Articular chondrocyte of knee joint (primary cell): Measurements from ENCODE around the gene LRPPRC. TPM values are rescaled to one million over a fixed set of nuclear protein-coding genes. Genes with fewer than 3 reads are reported as not detected.

Experiments used
- small RNA-seq: library from RNA; depleted of rRNA; stranded (forward); fragments of <200 nt; gene quantifications from one replicate; pipeline ENCODE3, GENCODE V24; 2012
- total RNA-seq: library from RNA; depleted of rRNA; stranded (reverse); fragments of >200 nt; gene quantifications from 2 replicates; pipeline ENCODE4 v1.2.3, GENCODE V29; 2012

LRPPRC gene
- 65.9 and 67.2 TPM in 2 replicates for total RNA-seq

DNA sequence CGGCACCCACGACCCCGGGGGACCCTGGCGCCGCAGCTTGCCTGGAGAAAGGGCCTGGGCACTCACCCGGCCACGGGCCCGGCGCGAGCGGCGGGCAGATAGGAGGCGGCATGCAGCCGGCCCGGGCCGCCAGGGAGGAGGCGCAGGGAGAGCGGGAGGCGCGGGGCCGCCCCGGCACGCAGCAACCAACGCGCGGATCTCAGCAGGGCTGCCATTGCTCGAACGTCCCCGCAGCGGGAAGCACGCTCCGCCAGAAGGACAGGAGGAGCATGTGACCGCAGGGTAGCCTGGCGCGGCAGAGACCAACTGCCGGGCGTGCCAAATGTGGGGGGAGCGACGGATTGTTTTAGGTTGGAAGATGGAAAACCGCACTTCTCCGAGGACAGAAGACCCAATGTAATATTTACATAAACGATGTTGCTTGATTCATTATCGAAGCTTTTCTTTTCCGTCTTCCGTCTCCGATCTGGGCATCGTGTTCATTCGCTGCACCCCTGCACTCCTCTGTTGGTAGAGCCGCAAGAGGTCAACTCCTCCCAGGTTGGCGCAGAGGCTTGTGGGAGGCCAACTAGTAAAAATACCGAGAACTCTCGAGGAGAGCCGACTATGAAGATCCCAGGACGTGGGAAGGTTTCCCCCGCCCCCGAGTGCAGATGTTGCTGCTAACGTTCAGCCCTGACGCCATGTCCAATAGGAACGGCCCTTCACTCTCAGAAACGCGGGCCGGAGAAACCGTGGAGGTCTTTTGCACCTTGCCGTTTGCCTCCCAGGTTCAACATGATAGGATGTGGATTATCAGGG is at the start of gene LRPPRC:
Gene LRPPRC (minus strand): TSS at position 257 of the 801 bp plus-strand sequence. CDS start 42 bp downstream, at position 215.

DNA sequence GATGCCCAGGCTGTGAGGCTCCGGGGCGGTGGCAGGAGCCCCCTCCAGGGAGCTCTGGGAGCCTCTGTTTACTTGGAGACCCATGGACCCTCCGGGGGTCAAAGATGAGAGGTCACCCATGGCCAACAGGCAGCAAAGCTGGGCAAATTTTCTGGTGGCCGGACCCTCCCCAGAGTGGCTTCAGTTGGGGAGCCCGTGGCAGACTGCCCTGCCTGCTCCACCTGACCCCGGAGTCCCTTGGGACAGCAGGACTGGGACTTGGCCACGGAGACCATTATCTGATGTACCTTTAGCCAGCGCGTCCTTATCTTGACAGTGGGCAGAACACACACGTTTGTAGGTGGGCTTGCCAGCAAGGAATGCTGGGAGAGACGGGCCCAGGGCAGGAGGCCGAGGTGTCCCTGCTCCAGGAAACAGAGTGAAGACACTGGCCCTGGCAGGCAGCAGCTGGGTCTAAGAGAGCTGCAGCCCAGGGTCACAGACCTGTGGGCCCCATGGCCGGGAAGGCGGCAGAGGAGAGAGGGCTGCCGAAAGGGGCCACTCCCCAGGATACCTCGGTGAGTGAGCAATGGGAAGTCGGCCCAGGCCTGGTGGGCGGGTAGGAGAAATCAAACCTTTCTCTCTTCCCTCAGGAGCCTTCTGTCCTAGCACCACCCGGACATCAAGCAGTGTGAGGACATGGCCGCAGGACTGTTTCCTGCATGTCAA is 157.1 kb downstream of the LRPPRC start, which contains the start of the genes ABCG5 and ABCG8:
Gene ABCG5 (minus strand): TSS at position 280 of the 708 bp plus-strand sequence. CDS start 160 bp downstream, at position 120.
Gene ABCG8 (plus strand): TSS at position 412 of the 708 bp plus-strand sequence. CDS start 83 bp downstream, at position 495.

Small RNAs within 50 kb of the gene (small RNA-seq; reads per million reads assigned to genes)
- not detected for gene RN7SL455P
- gene RNU6-1048P: not detected

Other genes starting within 250 kb of the LRPPRC start
- gene DYNC2LI1, start 221.9 kb downstream of the LRPPRC start, total RNA-seq: 32.7 and 40.0 TPM in 2 replicates
- gene ABCG5, start 157.2 kb downstream of the LRPPRC start, total RNA-seq: not detected in 2 replicates
- gene ABCG8, start 157.0 kb downstream of the LRPPRC start, total RNA-seq: not detected in 2 replicates
- gene PPM1B, start 172.9 kb upstream of the LRPPRC start, total RNA-seq: 15.9 and 17.4 TPM in 2 replicates